ENCODE results near the gene ANKRD29. TPM values are rescaled to one million over a fixed set of nuclear protein-coding genes. Genes with fewer than 3 reads are reported as not detected.

ANKRD29 gene
- total and polyA plus RNA-seq, 2 donors (not counting 1 experiment from before 2014, with no cell fraction given): 2.0 to 6.9 TPM

DNA sequence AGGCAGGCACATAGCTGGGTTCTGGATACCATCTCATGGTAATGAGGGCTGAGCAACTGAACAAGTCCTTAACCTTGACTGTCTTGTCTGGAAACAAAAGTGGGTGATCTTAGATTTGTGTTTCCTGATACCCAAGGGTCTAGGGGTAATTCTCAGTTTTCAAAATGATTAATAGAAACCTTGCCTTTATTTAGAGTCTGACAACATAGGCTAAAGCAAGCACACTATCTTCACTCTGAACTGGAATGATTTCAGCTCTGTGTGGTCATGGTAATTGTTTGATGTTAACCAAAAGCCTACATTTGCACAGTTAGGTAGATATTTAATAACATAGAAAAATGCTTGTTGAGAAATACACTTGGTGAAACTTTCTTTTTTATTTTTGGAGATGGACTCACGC lies 19.8 kb upstream of the ANKRD29 start:
- no peak for DNase-seq (ENCODE audit: low read depth in 2 of 2)
- TF ChIP-seq, protein P1, sequence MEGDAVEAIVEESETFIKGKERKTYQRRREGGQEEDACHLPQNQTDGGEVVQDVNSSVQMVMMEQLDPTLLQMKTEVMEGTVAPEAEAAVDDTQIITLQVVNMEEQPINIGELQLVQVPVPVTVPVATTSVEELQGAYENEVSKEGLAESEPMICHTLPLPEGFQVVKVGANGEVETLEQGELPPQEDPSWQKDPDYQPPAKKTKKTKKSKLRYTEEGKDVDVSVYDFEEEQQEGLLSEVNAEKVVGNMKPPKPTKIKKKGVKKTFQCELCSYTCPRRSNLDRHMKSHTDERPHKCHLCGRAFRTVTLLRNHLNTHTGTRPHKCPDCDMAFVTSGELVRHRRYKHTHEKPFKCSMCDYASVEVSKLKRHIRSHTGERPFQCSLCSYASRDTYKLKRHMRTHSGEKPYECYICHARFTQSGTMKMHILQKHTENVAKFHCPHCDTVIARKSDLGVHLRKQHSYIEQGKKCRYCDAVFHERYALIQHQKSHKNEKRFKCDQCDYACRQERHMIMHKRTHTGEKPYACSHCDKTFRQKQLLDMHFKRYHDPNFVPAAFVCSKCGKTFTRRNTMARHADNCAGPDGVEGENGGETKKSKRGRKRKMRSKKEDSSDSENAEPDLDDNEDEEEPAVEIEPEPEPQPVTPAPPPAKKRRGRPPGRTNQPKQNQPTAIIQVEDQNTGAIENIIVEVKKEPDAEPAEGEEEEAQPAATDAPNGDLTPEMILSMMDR (conservative IDR thresholded peaks at IDR 0.05 in 1 of 2, IDR thresholded peaks at IDR 0.05 in 1 of 2; ENCODE audit: low read depth in 1 of 2, low read length in 2 of 2): no peak
- no peak for TF ChIP-seq EZH2 (IDR thresholded peaks at IDR 0.05; ENCODE audit: low read length, missing control alignments)
- Histone ChIP-seq H3K4me3 (replicated peaks in 1 of 4; ENCODE audit: control extremely low read depth in 1 of 4, insufficient read depth in 1 of 4, low read depth in 3 of 4, low read length in 4 of 4) (no peak overlapping the region), H2AFZ (ENCODE audit: low read length) (no peak overlapping the region), H3K4me2 (ENCODE audit: extremely low read depth, insufficient read depth, low read length) (no peak overlapping the region), H3K79me2 (ENCODE audit: control insufficient read depth, insufficient read depth, low read length) (no peaks in the 10 kb centered on the region), H3K27me3 (ENCODE audit: control insufficient read depth, insufficient read depth, low read length) (peaks cover 7% of the 10 kb centered on the region), H3K4me1 (ENCODE audit: control insufficient read depth, extremely low read depth, insufficient read depth, low read length) (no peaks in the 10 kb centered on the region), H3K27ac (ENCODE audit: insufficient read depth, low read length) (no peak overlapping the region), H3K36me3 (ENCODE audit: control insufficient read depth, insufficient read depth, low read length) (no peaks in the 10 kb centered on the region), H3K9ac (ENCODE audit: insufficient read depth, low read length) (no peak overlapping the region), H3K9me3 (ENCODE audit: control insufficient read depth, insufficient read depth, low read depth, low read length) (no peaks in the 10 kb centered on the region), H4K20me1 (ENCODE audit: control insufficient read depth, extremely low read depth, insufficient read depth, low read length) (no peaks in the 10 kb centered on the region)

DNA sequence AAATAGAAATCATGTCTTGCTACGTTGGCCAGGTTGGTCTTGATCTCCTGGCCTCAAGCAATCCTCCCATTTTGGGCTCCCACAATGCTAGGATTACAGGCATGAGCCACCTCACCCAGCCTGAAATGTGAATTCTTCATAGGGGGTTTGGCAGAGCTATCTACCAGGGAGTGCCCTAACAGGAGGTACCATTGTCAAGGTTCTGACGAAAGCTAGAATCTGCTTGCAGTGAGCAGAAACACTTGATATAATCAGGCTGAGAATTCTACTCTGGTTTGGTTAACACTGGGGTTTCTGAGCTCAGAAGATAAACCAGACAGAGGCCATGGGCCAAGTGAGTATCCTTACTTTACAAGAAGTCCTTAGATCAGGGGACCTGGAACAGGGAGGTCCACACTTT lies 19.3 kb upstream of the ANKRD29 start:
- H3K9me3 ChIP-seq (ENCODE audit: control insufficient read depth, insufficient read depth, low read depth, low read length): no peaks in the 10 kb centered on the region
- H3K27me3 ChIP-seq (ENCODE audit: control insufficient read depth, insufficient read depth, low read length): peaks cover 8% of the 10 kb centered on the region
- TF ChIP-seq EZH2 (IDR thresholded peaks at IDR 0.05; ENCODE audit: low read length, missing control alignments): no peak
- TF ChIP-seq, protein P1 (conservative IDR thresholded peaks at IDR 0.05 in 1 of 2, IDR thresholded peaks at IDR 0.05 in 1 of 2; ENCODE audit: low read depth in 1 of 2, low read length in 2 of 2): no peak
- H2AFZ ChIP-seq (ENCODE audit: low read length): no peak overlapping the region
- H3K36me3 ChIP-seq (ENCODE audit: control insufficient read depth, insufficient read depth, low read length): no peaks in the 10 kb centered on the region
- no peak overlapping the region for H3K9ac ChIP-seq (ENCODE audit: insufficient read depth, low read length)
- H3K79me2 ChIP-seq (ENCODE audit: control insufficient read depth, insufficient read depth, low read length): no peaks in the 10 kb centered on the region
- H4K20me1 ChIP-seq (ENCODE audit: control insufficient read depth, extremely low read depth, insufficient read depth, low read length): no peaks in the 10 kb centered on the region
- no peaks in the 10 kb centered on the region for H3K4me1 ChIP-seq (ENCODE audit: control insufficient read depth, extremely low read depth, insufficient read depth, low read length)
- DNase-seq (ENCODE audit: low read depth in 2 of 2): no peak
- no peak overlapping the region for H3K4me2 ChIP-seq (ENCODE audit: extremely low read depth, insufficient read depth, low read length)
- no peak overlapping the region for H3K27ac ChIP-seq (ENCODE audit: insufficient read depth, low read length)
- H3K4me3 ChIP-seq (replicated peaks in 1 of 4; ENCODE audit: control extremely low read depth in 1 of 4, insufficient read depth in 1 of 4, low read depth in 3 of 4, low read length in 4 of 4): no peak overlapping the region

- Histone ChIP-seq H3K4me2 (ENCODE audit: extremely low read depth, insufficient read depth, low read length) (no peak overlapping the region), H3K4me1 (ENCODE audit: control insufficient read depth, extremely low read depth, insufficient read depth, low read length) (no peaks in the 10 kb centered on the region), H3K9ac (ENCODE audit: insufficient read depth, low read length) (no peak overlapping the region), H2AFZ (ENCODE audit: low read length) (no peak overlapping the region), H3K9me3 (ENCODE audit: control insufficient read depth, insufficient read depth, low read depth, low read length) (no peaks in the 10 kb centered on the region), H4K20me1 (ENCODE audit: control insufficient read depth, extremely low read depth, insufficient read depth, low read length) (no peaks in the 10 kb centered on the region), H3K27me3 (ENCODE audit: control insufficient read depth, insufficient read depth, low read length) (peaks cover 8% of the 10 kb centered on the region), H3K4me3 (replicated peaks in 1 of 4; ENCODE audit: control extremely low read depth in 1 of 4, insufficient read depth in 1 of 4, low read depth in 3 of 4, low read length in 4 of 4) (no peak overlapping the region), H3K36me3 (ENCODE audit: control insufficient read depth, insufficient read depth, low read length) (no peaks in the 10 kb centered on the region), H3K27ac (ENCODE audit: insufficient read depth, low read length) (no peak overlapping the region), H3K79me2 (ENCODE audit: control insufficient read depth, insufficient read depth, low read length) (no peaks in the 10 kb centered on the region)
- no peak for DNase-seq (ENCODE audit: low read depth in 2 of 2)
- TF ChIP-seq, protein P1 (conservative IDR thresholded peaks at IDR 0.05 in 1 of 2, IDR thresholded peaks at IDR 0.05 in 1 of 2; ENCODE audit: low read depth in 1 of 2, low read length in 2 of 2): no peak
- TF ChIP-seq EZH2 (IDR thresholded peaks at IDR 0.05; ENCODE audit: low read length, missing control alignments): no peak
These were observed 13.2 kb upstream of the ANKRD29 start for GRCh38 chr18:23675896-23676295.

All from fibroblast of lung (primary cell).